Measurements from ENCODE around the gene IL11. TPM values are rescaled to one million over a fixed set of nuclear protein-coding genes. Genes with fewer than 3 reads are reported as not detected.

IL11 gene
- total and polyA plus RNA-seq, 2 donors (not counting 3 experiments of a cell fraction or from before 2014, with no cell fraction given) = not detected

DNA sequence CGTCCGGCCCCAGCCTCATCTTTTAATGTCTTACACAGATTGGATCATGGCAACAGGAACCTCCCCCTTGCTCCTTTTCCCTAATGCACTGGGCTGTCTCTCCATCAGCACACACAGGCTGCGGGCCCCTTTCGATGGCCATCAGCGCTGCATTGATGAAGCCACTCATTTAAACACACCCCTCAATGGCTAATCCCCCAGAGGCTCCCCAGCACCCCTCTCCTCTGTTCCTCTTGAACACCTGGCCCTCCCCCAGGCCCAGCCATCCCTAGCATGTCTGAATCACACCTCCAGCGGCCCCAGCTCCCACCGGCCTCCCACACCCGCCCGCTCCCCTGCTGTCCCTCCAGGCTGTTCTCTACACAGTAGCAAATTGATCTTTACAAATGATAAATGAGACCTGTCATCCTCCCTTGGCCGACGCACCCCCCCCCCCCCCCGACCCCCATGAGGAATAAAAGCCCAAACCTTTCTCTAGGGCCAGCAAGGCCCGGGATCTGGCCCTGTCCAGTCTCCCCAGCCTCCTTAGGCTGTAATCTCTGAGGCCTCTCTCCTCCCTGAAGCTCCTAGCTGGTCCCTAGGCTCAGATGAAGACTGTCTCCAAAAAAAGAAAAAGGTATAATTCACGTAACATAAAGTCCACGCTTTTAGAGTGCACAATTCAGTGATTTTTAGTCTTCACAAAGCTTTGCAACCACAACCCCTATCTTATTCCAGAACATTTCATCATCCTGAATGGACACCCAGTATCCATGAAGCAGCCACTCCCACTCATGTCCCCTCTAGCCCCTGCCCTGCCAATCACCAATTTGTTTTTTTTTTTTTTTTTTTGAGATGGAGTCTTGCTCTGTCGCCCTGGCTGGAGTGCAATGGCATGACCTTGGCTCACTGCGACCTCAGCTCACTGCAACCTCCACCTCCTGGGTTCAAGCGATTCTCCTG lies 22.8 kb upstream of the IL11 start:
- POLR2A ChIA-PET = interaction anchor here (1.1 kb wide), 1 partner anchor 14 kb away, joined by 6 read pairs; no protein-coding TSS in a partner anchor
- no peak for DNase-seq (ENCODE audit: low read depth, low spot score)
- CTCF ChIA-PET = interaction anchor here (0.9 to 1.6 kb wide), 2 partner anchors 10 to 111 kb away, joined by 3 to 4 read pairs; no protein-coding TSS in a partner anchor

More for the DNA sequence above, 22.8 kb upstream of the IL11 start:
- no peaks in the 10 kb centered on the region for H3K9me3 ChIP-seq (replicated peaks; ENCODE audit: control insufficient read depth, insufficient read depth, low read length)
- H4K20me1 ChIP-seq (replicated peaks; ENCODE audit: control insufficient read depth, extremely low read depth, insufficient read depth, low read length) = no peaks in the 10 kb centered on the region
- peaks cover 8 to 23% of the 10 kb centered on the region in 2 experiments for H3K36me3 ChIP-seq (ENCODE audit: control insufficient read depth in 2 of 2, extremely low read depth in 1 of 2, insufficient read depth in 2 of 2, low read length in 2 of 2)
- dilution Hi-C loops (cut with MboI; ENCODE audit: extremely low pct_ligation_motif_present, low sequenced_read_pairs) = no loop called here
- no peak overlapping the region for H3K9ac ChIP-seq (replicated peaks; ENCODE audit: extremely low read depth, insufficient read depth, low read length)
- H3K27me3 ChIP-seq (ENCODE audit: control insufficient read depth in 2 of 2, insufficient read depth in 2 of 2, low read length in 2 of 2) = no peaks in the 10 kb centered on the region
- no peak overlapping the region for H3K4me3 ChIP-seq (replicated peaks in 1 of 3; ENCODE audit: insufficient read depth in 1 of 3, low read depth in 1 of 3, low read length in 3 of 3)
- intact Hi-C loops (cut with micrococcal nuclease) = no loop called here
- no TSS peak for BruUV-seq (replicated peaks)
- H3K79me2 ChIP-seq (ENCODE audit: control insufficient read depth, insufficient read depth, low read length) = peaks cover 18% of the 10 kb centered on the region
- no peak for FAIRE-seq
- H3K4me1 ChIP-seq (ENCODE audit: control insufficient read depth, extremely low read depth, insufficient read depth, low read length) = peaks cover 5% of the 10 kb centered on the region
- no peak overlapping the region for H3K27ac ChIP-seq (ENCODE audit: insufficient read depth, low read depth, low read length)
- H2AFZ ChIP-seq (ENCODE audit: low read depth, low read length) = no peak overlapping the region
- H3K4me2 ChIP-seq (ENCODE audit: insufficient read depth, low read length) = no peak overlapping the region
- H3K9me1 ChIP-seq (replicated peaks; ENCODE audit: control insufficient read depth, extremely low read depth, insufficient read depth, low read length) = no peaks in the 10 kb centered on the region
- TF ChIP-seq EZH2 (IDR thresholded peaks at IDR 0.05; ENCODE audit: borderline replicate concordance, low read depth, low read length, severe bottlenecking) (no peak), POLR2A (IDR thresholded peaks at IDR 0.05; ENCODE audit: low read depth, low read length) (no peak), FOS (IDR thresholded peaks at IDR 0.05; ENCODE audit: borderline replicate concordance, insufficient read depth, low read length) (no peak), MYC (IDR thresholded peaks at IDR 0.05; ENCODE audit: low read depth, low read length) (no peak), JUN (IDR thresholded peaks at IDR 0.05; ENCODE audit: borderline replicate concordance, insufficient read depth, insufficient read length, low read depth) (no peak), POLR2AphosphoS5 (IDR thresholded peaks at IDR 0.05; ENCODE audit: insufficient read depth, low read depth, low read length) (no peak), GATA2 (IDR thresholded peaks at IDR 0.05; ENCODE audit: insufficient read depth, insufficient read length, low read depth, low read length) (no peak)
- TF ChIP-seq, protein P1, sequence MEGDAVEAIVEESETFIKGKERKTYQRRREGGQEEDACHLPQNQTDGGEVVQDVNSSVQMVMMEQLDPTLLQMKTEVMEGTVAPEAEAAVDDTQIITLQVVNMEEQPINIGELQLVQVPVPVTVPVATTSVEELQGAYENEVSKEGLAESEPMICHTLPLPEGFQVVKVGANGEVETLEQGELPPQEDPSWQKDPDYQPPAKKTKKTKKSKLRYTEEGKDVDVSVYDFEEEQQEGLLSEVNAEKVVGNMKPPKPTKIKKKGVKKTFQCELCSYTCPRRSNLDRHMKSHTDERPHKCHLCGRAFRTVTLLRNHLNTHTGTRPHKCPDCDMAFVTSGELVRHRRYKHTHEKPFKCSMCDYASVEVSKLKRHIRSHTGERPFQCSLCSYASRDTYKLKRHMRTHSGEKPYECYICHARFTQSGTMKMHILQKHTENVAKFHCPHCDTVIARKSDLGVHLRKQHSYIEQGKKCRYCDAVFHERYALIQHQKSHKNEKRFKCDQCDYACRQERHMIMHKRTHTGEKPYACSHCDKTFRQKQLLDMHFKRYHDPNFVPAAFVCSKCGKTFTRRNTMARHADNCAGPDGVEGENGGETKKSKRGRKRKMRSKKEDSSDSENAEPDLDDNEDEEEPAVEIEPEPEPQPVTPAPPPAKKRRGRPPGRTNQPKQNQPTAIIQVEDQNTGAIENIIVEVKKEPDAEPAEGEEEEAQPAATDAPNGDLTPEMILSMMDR (IDR thresholded peaks at IDR 0.05; ENCODE audit: extremely low read depth in 1 of 2, insufficient read depth in 1 of 2, low read depth in 1 of 2, low read length in 2 of 2) = no peak
- TF ChIP-seq, protein P2, sequence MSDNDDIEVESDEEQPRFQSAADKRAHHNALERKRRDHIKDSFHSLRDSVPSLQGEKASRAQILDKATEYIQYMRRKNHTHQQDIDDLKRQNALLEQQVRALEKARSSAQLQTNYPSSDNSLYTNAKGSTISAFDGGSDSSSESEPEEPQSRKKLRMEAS (IDR thresholded peaks at IDR 0.05; ENCODE audit: insufficient read depth, insufficient read length) = no peak
